Measurements from ENCODE around the gene FLYWCH1.

GRCh38 chr16:2874032-2874911, 37.5 kb upstream of the FLYWCH1 start:
- no peak for TF ChIP-seq CTCF (IDR thresholded peaks at IDR 0.05 in 4 of 5, conservative IDR thresholded peaks at IDR 0.05 in 1 of 5)
- no peak for TF ChIP-seq POLR2A (IDR thresholded peaks at IDR 0.05)
